Measurements from ENCODE around the gene ARHGAP15. TPM values are rescaled to one million over a fixed set of nuclear protein-coding genes. Genes with fewer than 3 reads are reported as not detected.

ARHGAP15 gene
- total RNA-seq, 2 experiments from 2014 or later, result 167 TPM

GRCh38 chr2:143469323-143469722, 340.1 kb downstream of the ARHGAP15 start:
- H3K36me3 Mint-ChIP-seq (ENCODE audit: low read depth), result peaks cover 30% of the 10 kb centered on the region
- POLR2A ChIA-PET, result no interaction called here
- H3K4me1 Mint-ChIP-seq, result peaks cover 22% of the 10 kb centered on the region
- no peak overlapping the region for H3K4me3 Mint-ChIP-seq
- H3K27ac Mint-ChIP-seq, result no peak overlapping the region
- CTCF ChIA-PET, result no interaction called here
- no peak for DNase-seq
- no peaks in the 10 kb centered on the region for H3K27me3 Mint-ChIP-seq
- H3K9me3 Mint-ChIP-seq, result no peaks in the 10 kb centered on the region

- Mint-ChIP-seq H3K4me3 (no peak overlapping the region), H3K36me3 (ENCODE audit: low read depth) (peaks cover 37% of the 10 kb centered on the region), H3K4me1 (peaks cover 28% of the 10 kb centered on the region), H3K27ac (no peak overlapping the region), H3K9me3 (no peaks in the 10 kb centered on the region), H3K27me3 (no peaks in the 10 kb centered on the region)
- no peak for DNase-seq
- CTCF ChIA-PET, result no interaction called here
- POLR2A ChIA-PET, result no interaction called here
Observed at GRCh38 chr2:143471550-143471949, 342.3 kb downstream of the ARHGAP15 start.

- CTCF ChIA-PET, result no interaction called here
Observed at GRCh38 chr2:143473216-143473615, 344.0 kb downstream of the ARHGAP15 start.

GRCh38 chr2:143473820-143474219, 344.6 kb downstream of the ARHGAP15 start:
- Mint-ChIP-seq H3K9me3 (no peaks in the 10 kb centered on the region), H3K4me1 (peaks cover 10% of the 10 kb centered on the region), H3K36me3 (ENCODE audit: low read depth) (peaks cover 36% of the 10 kb centered on the region), H3K27me3 (no peaks in the 10 kb centered on the region), H3K4me3 (no peak overlapping the region), H3K27ac (no peak overlapping the region)
- no peak for DNase-seq
- POLR2A ChIA-PET, result no interaction called here
- CTCF ChIA-PET, result no interaction called here

More at GRCh38 chr2:143473216-143473615, 344.0 kb downstream of the ARHGAP15 start:
- Mint-ChIP-seq H3K36me3 (ENCODE audit: low read depth) (peaks cover 37% of the 10 kb centered on the region), H3K4me1 (peaks cover 16% of the 10 kb centered on the region), H3K27me3 (no peaks in the 10 kb centered on the region), H3K9me3 (no peaks in the 10 kb centered on the region), H3K27ac (no peak overlapping the region), H3K4me3 (no peak overlapping the region)
- no peak for DNase-seq
- POLR2A ChIA-PET, result no interaction called here

- Mint-ChIP-seq H3K4me1 (peaks cover 6% of the 10 kb centered on the region), H3K9me3 (no peaks in the 10 kb centered on the region), H3K36me3 (ENCODE audit: low read depth) (peaks cover 34% of the 10 kb centered on the region), H3K27ac (no peak overlapping the region), H3K4me3 (no peak overlapping the region), H3K27me3 (no peaks in the 10 kb centered on the region)
- ChIA-PET CTCF (no interaction called here), POLR2A (no interaction called here)
- DNase-seq, result no peak
Observed at GRCh38 chr2:143474586-143474985, 345.4 kb downstream of the ARHGAP15 start.

GRCh38 chr2:143475041-143475776, 346.0 kb downstream of the ARHGAP15 start:
- Mint-ChIP-seq H3K36me3 (ENCODE audit: low read depth) (peaks cover 34% of the 10 kb centered on the region), H3K4me1 (peaks cover 6% of the 10 kb centered on the region), H3K27ac (no peak overlapping the region), H3K9me3 (no peaks in the 10 kb centered on the region), H3K27me3 (no peaks in the 10 kb centered on the region), H3K4me3 (no peak overlapping the region)
- POLR2A ChIA-PET, result no interaction called here
- CTCF ChIA-PET, result no interaction called here
- no peak for DNase-seq

- no peak overlapping the region for H3K27ac Mint-ChIP-seq
- no peak for DNase-seq
- no peaks in the 10 kb centered on the region for H3K9me3 Mint-ChIP-seq
- H3K4me3 Mint-ChIP-seq, result no peak overlapping the region
- H3K4me1 Mint-ChIP-seq, result peaks cover 6% of the 10 kb centered on the region
- CTCF ChIA-PET, result no interaction called here
- POLR2A ChIA-PET, result interaction anchor here (0.6 kb wide), 1 partner anchor 12 kb away, joined by 3 read pairs; no protein-coding TSS in a partner anchor
- H3K27me3 Mint-ChIP-seq, result no peaks in the 10 kb centered on the region
- H3K36me3 Mint-ChIP-seq (ENCODE audit: low read depth), result peaks cover 30% of the 10 kb centered on the region
Observed at GRCh38 chr2:143476336-143477087, 347.3 kb downstream of the ARHGAP15 start.

GRCh38 chr2:143477714-143478443, 348.7 kb downstream of the ARHGAP15 start:
- no peaks in the 10 kb centered on the region for H3K9me3 Mint-ChIP-seq
- no peak for DNase-seq
- ChIA-PET CTCF (no interaction called here), POLR2A (no interaction called here)
- no peaks in the 10 kb centered on the region for H3K27me3 Mint-ChIP-seq
- no peak overlapping the region for H3K4me3 Mint-ChIP-seq
- H3K4me1 Mint-ChIP-seq, result peaks cover 6% of the 10 kb centered on the region
- H3K27ac Mint-ChIP-seq, result no peak overlapping the region
- peaks cover 24% of the 10 kb centered on the region for H3K36me3 Mint-ChIP-seq (ENCODE audit: low read depth)

GRCh38 chr2:143480086-143480485, 350.9 kb downstream of the ARHGAP15 start:
- H3K27me3 Mint-ChIP-seq, result no peaks in the 10 kb centered on the region
- CTCF ChIA-PET, result no interaction called here
- peaks cover 5% of the 10 kb centered on the region for H3K4me1 Mint-ChIP-seq

GRCh38 chr2:143480601-143481236, 351.5 kb downstream of the ARHGAP15 start:
- POLR2A ChIA-PET, result no interaction called here
- Mint-ChIP-seq H3K9me3 (no peaks in the 10 kb centered on the region), H3K27ac (no peak overlapping the region)

More at GRCh38 chr2:143480086-143480485, 350.9 kb downstream of the ARHGAP15 start:
- Mint-ChIP-seq H3K27ac (no peak overlapping the region), H3K9me3 (no peaks in the 10 kb centered on the region), H3K36me3 (ENCODE audit: low read depth) (peaks cover 11% of the 10 kb centered on the region), H3K4me3 (no peak overlapping the region)
- no peak for DNase-seq
- POLR2A ChIA-PET, result no interaction called here

GRCh38 chr2:143481237-143481623, 352.0 kb downstream of the ARHGAP15 start:
- H3K27ac Mint-ChIP-seq, result no peak overlapping the region
- no peaks in the 10 kb centered on the region for H3K27me3 Mint-ChIP-seq
- peaks cover 1% of the 10 kb centered on the region for H3K4me1 Mint-ChIP-seq
- peaks cover 7% of the 10 kb centered on the region for H3K36me3 Mint-ChIP-seq (ENCODE audit: low read depth)
- H3K9me3 Mint-ChIP-seq, result no peaks in the 10 kb centered on the region
- POLR2A ChIA-PET, result no interaction called here
- DNase-seq, result no peak
- CTCF ChIA-PET, result no interaction called here
- H3K4me3 Mint-ChIP-seq, result no peak overlapping the region

More at GRCh38 chr2:143480601-143481236, 351.5 kb downstream of the ARHGAP15 start:
- Mint-ChIP-seq H3K27me3 (no peaks in the 10 kb centered on the region), H3K36me3 (ENCODE audit: low read depth) (peaks cover 5% of the 10 kb centered on the region), H3K4me1 (peaks cover 2% of the 10 kb centered on the region), H3K4me3 (no peak overlapping the region)
- CTCF ChIA-PET, result no interaction called here
- DNase-seq, result no peak

GRCh38 chr2:143481733-143482132, 352.5 kb downstream of the ARHGAP15 start:
- Mint-ChIP-seq H3K27ac (no peak overlapping the region), H3K36me3 (ENCODE audit: low read depth) (peaks cover 11% of the 10 kb centered on the region), H3K4me3 (no peak overlapping the region), H3K27me3 (no peaks in the 10 kb centered on the region), H3K4me1 (peaks cover 2% of the 10 kb centered on the region), H3K9me3 (no peaks in the 10 kb centered on the region)
- POLR2A ChIA-PET, result no interaction called here
- DNase-seq, result no peak
- CTCF ChIA-PET, result no interaction called here

- no peak for DNase-seq
- peaks cover 15% of the 10 kb centered on the region for H3K36me3 Mint-ChIP-seq (ENCODE audit: low read depth)
- H3K27ac Mint-ChIP-seq, result no peak overlapping the region
- H3K4me3 Mint-ChIP-seq, result no peak overlapping the region
- POLR2A ChIA-PET, result no interaction called here
- H3K4me1 Mint-ChIP-seq, result peaks cover 2% of the 10 kb centered on the region
- H3K27me3 Mint-ChIP-seq, result no peaks in the 10 kb centered on the region
- H3K9me3 Mint-ChIP-seq, result no peaks in the 10 kb centered on the region
- CTCF ChIA-PET, result no interaction called here
Observed at GRCh38 chr2:143482316-143482715, 353.1 kb downstream of the ARHGAP15 start.
